K562 (cell line): ENCODE results near the gene PCDH12. TPM values are rescaled to one million over a fixed set of nuclear protein-coding genes. Genes with fewer than 3 reads are reported as not detected.
A peak's percentile ranks its signal among the peaks of the same experiment; 100 is the strongest.

Source experiments
- CREB3 ChIP-seq: fragments of 450-650 bp; conservative IDR thresholded peaks from 2 replicates; pipeline ENCODE4 v1.6.1; 2016; ENCODE audit warnings: missing genetic modification characterization, low read depth, mild to moderate bottlenecking, missing compliant biosample characterization, moderate library complexity
- HBP1 ChIP-seq: fragments of 450-650 bp; formaldehyde crosslinking; IDR thresholded peaks from 2 replicates; pipeline ENCODE4 v1.4.0; 2022; ENCODE audit warnings: missing genetic modification characterization
- PHTF2 ChIP-seq: fragments of 250-450 bp; sonication (Bioruptor Pico); IDR thresholded peaks from 2 replicates; pipeline ENCODE4 v1.5.0; 2021; ENCODE audit warnings: mild to moderate bottlenecking
- POLR2A ChIP-seq: fragments of 450-650 bp; conservative IDR thresholded peaks from 2 replicates; pipeline ENCODE4 v1.6.1; 2016
- RREB1 ChIP-seq: fragments of 250-450 bp; sonication (Bioruptor Pico); IDR thresholded peaks from 2 replicates; pipeline ENCODE4 v1.4.0; 2020
- SIN3A ChIP-seq, 2 experiments: fragments of 150-350 bp in 1 of 2; IDR thresholded peaks; 2 replicates each; pipeline ENCODE4 v1.6.1; 2011 to 2016; ENCODE audit warnings: borderline replicate concordance in 2 of 2, low read depth in 2 of 2, low read length in 2 of 2, mild to moderate bottlenecking in 2 of 2, moderate library complexity in 2 of 2; ENCODE audit not compliant: control insufficient read depth in 1 of 2
- SIN3B ChIP-seq: fragments of 450-650 bp; IDR thresholded peaks from 2 replicates; pipeline ENCODE4 v1.6.1; 2017; ENCODE audit warnings: low read depth, mild to moderate bottlenecking, moderate library complexity
- TEAD4 ChIP-seq, 2 experiments: sonication (generic) in 1 of 2; formaldehyde crosslinking in 1 of 2; IDR thresholded peaks; 2 replicates each; pipeline versions ENCODE4 v1.6.1 to v1.8.0; 2012 to 2022; ENCODE audit warnings: borderline replicate concordance in 1 of 2, inconsistent platforms in 1 of 2, low read length in 1 of 2, mild to moderate bottlenecking in 1 of 2, missing genetic modification reagents in 1 of 2
- ZBTB26 ChIP-seq: fragments of 450-650 bp; formaldehyde crosslinking; IDR thresholded peaks from 2 replicates; pipeline ENCODE4 v1.4.0; 2022; ENCODE audit warnings: missing genetic modification characterization
- ZNF707 ChIP-seq: fragments of 250-450 bp; sonication (Bioruptor Pico); conservative IDR thresholded peaks from 2 replicates; pipeline ENCODE4 v1.8.0; 2022; ENCODE audit warnings: inconsistent platforms, mild to moderate bottlenecking, moderate library complexity
- polyA plus RNA-seq, 8 experiments: library from polyadenylated mRNA; depleted of rRNA in 4 of 8; stranded (reverse) in 5 of 8; unstranded in 3 of 8; fragments of >200 nt; fragmentation: Nextera tagmentation in 2 of 8; fragmentation: Illumina TruSeq in 1 of 8; extraction: Ambion mirVana in 2 of 8; extraction: Trizol in 1 of 8; gene quantifications; 2 replicates each; pipeline versions ENCODE4 v1.2.1 to v1.2.3, GENCODE V29; 2011 to 2014; ENCODE audit warnings: inconsistent platforms in 1 of 8, missing spikeins in 1 of 8
- total RNA-seq, 7 experiments: library from RNA; depleted of rRNA in 6 of 7; stranded (reverse); fragments of >200 nt in 6 of 7; fragmentation: Illumina TruSeq in 2 of 7; extraction: Trizol in 2 of 7; gene quantifications; 2 replicates each; pipeline versions ENCODE4 v1.2.1 to v1.2.3, GENCODE V29; 2011 to 2021; ENCODE audit warnings: low replicate concordance in 1 of 7

Gene PCDH12
- total and polyA plus RNA-seq, 9 of the 15 experiments (the other 6 are each of a cell fraction or from before 2014, with no cell fraction given), result 0.01 to 0.04 (median 0.01) TPM; not detected in 4

- peak; percentile 12 to 59; a peak in 2 of 4 replicates for TF ChIP-seq SIN3A (IDR thresholded peaks at IDR 0.05; ENCODE audit: borderline replicate concordance in 2 of 2, control insufficient read depth in 1 of 2, low read depth in 2 of 2, low read length in 2 of 2)
- TF ChIP-seq RREB1 (CRISPR knock-in tag), result 0 out of 2 replicates have a peak, but pooled peaks have one; percentile 20
- no peak; the same call in 1 of the 2 replicates for TF ChIP-seq PHTF2
- no peak for TF ChIP-seq TEAD4 (IDR thresholded peaks at IDR 0.05; ENCODE audit: low read length)
- TF ChIP-seq TEAD4 (CRISPR knock-in tag; IDR thresholded peaks at IDR 0.05; ENCODE audit: borderline replicate concordance), result peak; percentile 75; the same call in 1 of the 2 replicates
- TF ChIP-seq HBP1 (CRISPR knock-in tag), result peak; percentile 95
- TF ChIP-seq ZBTB26 (CRISPR knock-in tag), result 0 out of 2 replicates have a peak, but pooled peaks have one; percentile 26
- no peak for TF ChIP-seq ZNF707 (CRISPR knock-in tag)
- TF ChIP-seq CREB3 (tag), result no peak
- peak; percentile 98 for TF ChIP-seq POLR2A
- peak; percentile 69; the same call in 1 of the 2 replicates for TF ChIP-seq SIN3B
These were observed 34.3 kb downstream of the PCDH12 start, which contains the start of gene DELE1 (continued) for GRCh38 chr5:141923448-141924313.
